ENCODE results near the gene MTARC2.

DNA sequence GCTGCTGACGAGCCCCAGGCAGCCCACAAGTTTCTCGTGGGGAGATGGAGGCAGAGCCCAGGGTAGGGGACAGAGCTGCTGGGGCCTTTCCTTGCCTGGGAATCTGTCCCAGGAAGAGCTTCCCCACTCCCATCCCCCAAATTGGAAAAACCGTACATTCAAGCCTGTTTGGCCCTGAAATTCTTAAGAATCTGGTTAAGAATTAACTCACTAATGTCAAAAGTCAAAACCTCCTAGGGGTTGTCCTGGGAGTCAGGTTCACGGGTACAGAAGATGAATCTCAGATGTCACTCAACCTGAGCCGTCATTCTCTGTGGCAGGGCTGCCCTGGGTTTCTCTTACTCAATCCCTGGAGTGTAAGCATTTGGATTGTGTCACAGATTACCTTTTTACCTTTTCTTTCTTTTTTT is 49.5 kb upstream of the MTARC2 start:
- TF ChIP-seq, protein P1, sequence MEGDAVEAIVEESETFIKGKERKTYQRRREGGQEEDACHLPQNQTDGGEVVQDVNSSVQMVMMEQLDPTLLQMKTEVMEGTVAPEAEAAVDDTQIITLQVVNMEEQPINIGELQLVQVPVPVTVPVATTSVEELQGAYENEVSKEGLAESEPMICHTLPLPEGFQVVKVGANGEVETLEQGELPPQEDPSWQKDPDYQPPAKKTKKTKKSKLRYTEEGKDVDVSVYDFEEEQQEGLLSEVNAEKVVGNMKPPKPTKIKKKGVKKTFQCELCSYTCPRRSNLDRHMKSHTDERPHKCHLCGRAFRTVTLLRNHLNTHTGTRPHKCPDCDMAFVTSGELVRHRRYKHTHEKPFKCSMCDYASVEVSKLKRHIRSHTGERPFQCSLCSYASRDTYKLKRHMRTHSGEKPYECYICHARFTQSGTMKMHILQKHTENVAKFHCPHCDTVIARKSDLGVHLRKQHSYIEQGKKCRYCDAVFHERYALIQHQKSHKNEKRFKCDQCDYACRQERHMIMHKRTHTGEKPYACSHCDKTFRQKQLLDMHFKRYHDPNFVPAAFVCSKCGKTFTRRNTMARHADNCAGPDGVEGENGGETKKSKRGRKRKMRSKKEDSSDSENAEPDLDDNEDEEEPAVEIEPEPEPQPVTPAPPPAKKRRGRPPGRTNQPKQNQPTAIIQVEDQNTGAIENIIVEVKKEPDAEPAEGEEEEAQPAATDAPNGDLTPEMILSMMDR (conservative IDR thresholded peaks at IDR 0.05) = no peak
- no peak for TF ChIP-seq ZFX (IDR thresholded peaks at IDR 0.05)

Measured in C4-2B (cell line).